GM12872 (cell line): ENCODE measurements around the gene BPTF.

Experiments used
- TF ChIP-seq, protein P1 (sequence below): IDR thresholded peaks from 3 replicates; pipeline ENCODE4 v1.5.1; 2011; ENCODE audit warnings: low read depth, mild to moderate bottlenecking, low read length, moderate library complexity; ENCODE audit not compliant: insufficient read depth

The BPTF gene

GRCh38 chr17:67830440-67830839 is 5.1 kb downstream of the BPTF start:
- TF ChIP-seq, protein P1, sequence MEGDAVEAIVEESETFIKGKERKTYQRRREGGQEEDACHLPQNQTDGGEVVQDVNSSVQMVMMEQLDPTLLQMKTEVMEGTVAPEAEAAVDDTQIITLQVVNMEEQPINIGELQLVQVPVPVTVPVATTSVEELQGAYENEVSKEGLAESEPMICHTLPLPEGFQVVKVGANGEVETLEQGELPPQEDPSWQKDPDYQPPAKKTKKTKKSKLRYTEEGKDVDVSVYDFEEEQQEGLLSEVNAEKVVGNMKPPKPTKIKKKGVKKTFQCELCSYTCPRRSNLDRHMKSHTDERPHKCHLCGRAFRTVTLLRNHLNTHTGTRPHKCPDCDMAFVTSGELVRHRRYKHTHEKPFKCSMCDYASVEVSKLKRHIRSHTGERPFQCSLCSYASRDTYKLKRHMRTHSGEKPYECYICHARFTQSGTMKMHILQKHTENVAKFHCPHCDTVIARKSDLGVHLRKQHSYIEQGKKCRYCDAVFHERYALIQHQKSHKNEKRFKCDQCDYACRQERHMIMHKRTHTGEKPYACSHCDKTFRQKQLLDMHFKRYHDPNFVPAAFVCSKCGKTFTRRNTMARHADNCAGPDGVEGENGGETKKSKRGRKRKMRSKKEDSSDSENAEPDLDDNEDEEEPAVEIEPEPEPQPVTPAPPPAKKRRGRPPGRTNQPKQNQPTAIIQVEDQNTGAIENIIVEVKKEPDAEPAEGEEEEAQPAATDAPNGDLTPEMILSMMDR: no peak

DNA sequence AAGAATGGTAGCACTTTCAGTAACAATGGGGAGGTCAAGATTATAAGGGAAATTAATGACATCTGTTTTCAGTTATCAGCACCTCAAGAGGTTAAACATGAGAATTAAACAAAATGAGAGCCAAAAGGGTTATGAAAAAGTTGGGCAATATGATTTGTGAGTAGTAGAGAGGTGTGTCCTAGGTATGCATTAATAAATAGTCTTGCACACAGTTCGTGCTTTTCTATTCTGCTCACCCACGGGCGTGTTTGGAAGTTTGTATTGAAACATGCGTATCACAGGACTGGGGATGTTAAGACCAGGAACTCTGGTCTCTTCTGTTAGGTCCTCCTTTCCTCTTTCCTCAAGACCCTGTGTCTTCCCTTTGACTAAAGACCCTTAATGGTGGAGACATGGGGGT is 6.0 kb downstream of the BPTF start:
- TF ChIP-seq, protein P1: no peak

DNA sequence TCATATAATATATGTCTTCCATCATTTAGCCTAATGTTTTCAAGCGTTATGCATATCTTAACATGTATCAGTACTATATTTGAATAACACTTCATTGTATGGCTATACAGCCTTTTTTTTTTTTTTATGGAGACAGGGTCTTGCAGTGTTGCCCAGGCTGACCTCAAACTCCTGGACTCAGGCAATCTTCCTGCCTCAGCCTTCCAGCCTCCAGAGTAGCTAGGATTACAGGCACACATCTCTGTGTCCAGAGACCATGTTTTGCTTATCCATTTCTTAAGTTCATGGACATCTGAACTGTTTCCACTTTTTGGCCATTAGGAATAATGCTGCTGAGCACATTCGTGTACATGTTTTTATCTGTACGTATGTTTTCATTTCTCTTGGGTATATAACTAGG is 7.8 kb downstream of the BPTF start:
- TF ChIP-seq, protein P1: no peak

DNA sequence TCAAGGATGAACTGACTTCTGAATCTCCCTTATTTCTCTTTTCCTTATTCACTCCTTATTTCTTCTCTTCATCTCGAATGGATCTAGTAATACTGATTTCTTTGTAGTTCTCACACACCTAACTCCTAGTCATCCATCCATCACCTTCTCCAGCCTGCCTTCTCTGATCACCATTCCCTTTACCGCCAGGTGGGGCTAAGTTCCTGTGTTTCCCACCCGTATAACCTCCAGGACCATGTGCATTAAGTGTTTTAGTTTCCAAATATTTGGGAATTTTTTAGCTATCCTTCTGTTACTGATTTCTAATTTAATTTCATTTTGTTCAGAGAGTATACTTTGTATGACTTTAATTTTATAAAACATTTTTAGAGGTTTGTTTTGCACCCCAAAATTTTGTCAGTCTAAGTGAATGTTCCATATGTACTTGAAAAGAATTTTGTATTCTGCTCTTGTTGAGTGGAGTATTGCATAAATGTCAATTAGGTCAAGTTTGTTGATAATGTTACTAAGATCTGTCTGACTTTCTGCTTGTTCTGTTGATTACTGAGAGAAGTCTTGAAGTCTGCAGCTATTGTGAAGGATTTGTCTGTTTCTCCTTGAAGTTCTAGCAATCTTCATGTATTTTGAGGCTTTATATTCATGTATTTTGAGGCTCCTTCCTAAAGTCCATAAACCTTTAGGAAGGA is 8.8 kb downstream of the BPTF start:
- TF ChIP-seq, protein P1: no peak

- TF ChIP-seq, protein P1: no peak
These were observed 9.3 kb downstream of the BPTF start for GRCh38 chr17:67834634-67835033.

GRCh38 chr17:67836205-67836987 is 11.1 kb downstream of the BPTF start:
- TF ChIP-seq, protein P1: no peak

- TF ChIP-seq, protein P1: no peak
These were observed 12.7 kb downstream of the BPTF start for GRCh38 chr17:67837965-67838364.
